Astrocyte of the cerebellum (primary cell): Measurements from ENCODE around the gene GPR15.

Experiments
- DNase-seq: peaks from one replicate; pipeline ENCODE4 v3.0.0-alpha.2; 2011; ENCODE audit warnings: low read depth
- H3K4me3 ChIP-seq: 2 replicates; pipeline ENCODE4 v1.5.1; 2011; ENCODE audit warnings: mild to moderate bottlenecking, low read depth, low read length, moderate library complexity
- in situ Hi-C: cut with HindIII; loops from 2 replicates; pipeline ENCODE4 v1.10.0; 2017; ENCODE audit warnings: low sequenced_read_pairs
- TF ChIP-seq, protein P1 (sequence below): IDR thresholded peaks from 2 replicates; pipeline ENCODE4 v1.5.1; 2012; ENCODE audit warnings: low read length, low read depth, moderate library complexity, mild to moderate bottlenecking; ENCODE audit errors: missing control alignments

The GPR15 gene

GRCh38 chr3:98567666-98568270, 36.0 kb downstream of the GPR15 start:
- no peak for DNase-seq
- no peak overlapping the region for H3K4me3 ChIP-seq
- TF ChIP-seq, protein P1, sequence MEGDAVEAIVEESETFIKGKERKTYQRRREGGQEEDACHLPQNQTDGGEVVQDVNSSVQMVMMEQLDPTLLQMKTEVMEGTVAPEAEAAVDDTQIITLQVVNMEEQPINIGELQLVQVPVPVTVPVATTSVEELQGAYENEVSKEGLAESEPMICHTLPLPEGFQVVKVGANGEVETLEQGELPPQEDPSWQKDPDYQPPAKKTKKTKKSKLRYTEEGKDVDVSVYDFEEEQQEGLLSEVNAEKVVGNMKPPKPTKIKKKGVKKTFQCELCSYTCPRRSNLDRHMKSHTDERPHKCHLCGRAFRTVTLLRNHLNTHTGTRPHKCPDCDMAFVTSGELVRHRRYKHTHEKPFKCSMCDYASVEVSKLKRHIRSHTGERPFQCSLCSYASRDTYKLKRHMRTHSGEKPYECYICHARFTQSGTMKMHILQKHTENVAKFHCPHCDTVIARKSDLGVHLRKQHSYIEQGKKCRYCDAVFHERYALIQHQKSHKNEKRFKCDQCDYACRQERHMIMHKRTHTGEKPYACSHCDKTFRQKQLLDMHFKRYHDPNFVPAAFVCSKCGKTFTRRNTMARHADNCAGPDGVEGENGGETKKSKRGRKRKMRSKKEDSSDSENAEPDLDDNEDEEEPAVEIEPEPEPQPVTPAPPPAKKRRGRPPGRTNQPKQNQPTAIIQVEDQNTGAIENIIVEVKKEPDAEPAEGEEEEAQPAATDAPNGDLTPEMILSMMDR, result no peak
- in situ Hi-C loops, result no loop called here

DNA sequence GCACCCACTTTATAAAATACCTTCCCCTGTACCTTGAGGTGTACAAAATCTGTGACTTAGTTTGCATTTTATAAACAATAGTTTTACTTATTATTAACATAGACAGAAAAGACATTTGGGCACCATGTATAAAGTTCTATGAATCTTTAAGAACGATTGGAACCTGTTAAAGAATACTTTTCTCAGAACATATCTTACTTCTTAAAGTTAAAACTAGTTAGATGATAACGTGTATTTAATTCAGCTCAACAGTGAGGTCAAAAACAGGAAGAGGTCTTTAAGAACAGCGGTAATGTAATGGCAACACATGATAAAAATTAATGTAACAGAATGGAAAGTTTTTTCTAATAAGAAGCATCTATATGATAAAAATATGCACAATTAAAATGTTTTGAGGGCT, 36.6 kb downstream of the GPR15 start:
- no peak for DNase-seq
- in situ Hi-C loops, result no loop called here
- H3K4me3 ChIP-seq, result no peak overlapping the region
- TF ChIP-seq, protein P1, result no peak

- DNase-seq, result peak; percentile 13
- in situ Hi-C loops, result no loop called here
- no peak overlapping the region for H3K4me3 ChIP-seq
- TF ChIP-seq, protein P1, result peak; percentile 51
Measured at GRCh38 chr3:98573181-98573728, 41.5 kb downstream of the GPR15 start.

- in situ Hi-C loops, result no loop called here
- TF ChIP-seq, protein P1, result no peak
- DNase-seq, result no peak
- no peak overlapping the region for H3K4me3 ChIP-seq
Measured at GRCh38 chr3:98574132-98574531, 42.4 kb downstream of the GPR15 start.

- TF ChIP-seq, protein P1, result no peak
- no peak overlapping the region for H3K4me3 ChIP-seq
- DNase-seq, result peak; percentile 74
- in situ Hi-C loops, result no loop called here
Measured at GRCh38 chr3:98577178-98577895, 45.6 kb downstream of the GPR15 start.

- DNase-seq, result no peak
- H3K4me3 ChIP-seq, result no peak overlapping the region
- in situ Hi-C loops, result no loop called here
- TF ChIP-seq, protein P1, result no peak
Measured at GRCh38 chr3:98580401-98581386, 48.9 kb downstream of the GPR15 start.
